GM12891 (cell line): ENCODE results near the gene EEF1AKMT3.
A peak's percentile ranks its signal among the peaks of the same experiment; 100 is the strongest.

Experiments
- DNase-seq: peaks from one replicate; pipeline ENCODE4 v3.0.0; 2011; ENCODE audit warnings: low spot score; ENCODE audit not compliant: insufficient read length
- FAIRE-seq: peaks from 2 replicates; lab custom pipeline; 2011; peaks lifted over from hg19 to GRCh38; lab: Jason Lieb, UNC
- PAX5 ChIP-seq: IDR thresholded peaks from 2 replicates; pipeline ENCODE4 v1.6.1; 2011; ENCODE audit warnings: low read length, moderate library complexity, mild to moderate bottlenecking; ENCODE audit not compliant: insufficient read depth, severe bottlenecking
- POLR2A ChIP-seq: IDR thresholded peaks from 2 replicates; pipeline ENCODE4 v1.6.1; 2011; ENCODE audit warnings: low read depth, low read length, control low read depth
- POLR2AphosphoS5 ChIP-seq: IDR thresholded peaks from 2 replicates; pipeline ENCODE4 v1.6.1; 2011; ENCODE audit warnings: low read depth, low read length, control low read depth
- POU2F2 ChIP-seq: IDR thresholded peaks from 2 replicates; pipeline ENCODE4 v1.6.1; 2011; ENCODE audit warnings: low read depth, mild to moderate bottlenecking, control low read depth, low read length, moderate library complexity
- SPI1 ChIP-seq: IDR thresholded peaks from 2 replicates; pipeline ENCODE4 v1.6.1; 2011; ENCODE audit warnings: low read depth, low read length, control low read depth
- TAF1 ChIP-seq: IDR thresholded peaks from 2 replicates; pipeline ENCODE4 v1.6.1; 2011; ENCODE audit warnings: low read depth, low read length, control low read depth

Gene EEF1AKMT3

DNA sequence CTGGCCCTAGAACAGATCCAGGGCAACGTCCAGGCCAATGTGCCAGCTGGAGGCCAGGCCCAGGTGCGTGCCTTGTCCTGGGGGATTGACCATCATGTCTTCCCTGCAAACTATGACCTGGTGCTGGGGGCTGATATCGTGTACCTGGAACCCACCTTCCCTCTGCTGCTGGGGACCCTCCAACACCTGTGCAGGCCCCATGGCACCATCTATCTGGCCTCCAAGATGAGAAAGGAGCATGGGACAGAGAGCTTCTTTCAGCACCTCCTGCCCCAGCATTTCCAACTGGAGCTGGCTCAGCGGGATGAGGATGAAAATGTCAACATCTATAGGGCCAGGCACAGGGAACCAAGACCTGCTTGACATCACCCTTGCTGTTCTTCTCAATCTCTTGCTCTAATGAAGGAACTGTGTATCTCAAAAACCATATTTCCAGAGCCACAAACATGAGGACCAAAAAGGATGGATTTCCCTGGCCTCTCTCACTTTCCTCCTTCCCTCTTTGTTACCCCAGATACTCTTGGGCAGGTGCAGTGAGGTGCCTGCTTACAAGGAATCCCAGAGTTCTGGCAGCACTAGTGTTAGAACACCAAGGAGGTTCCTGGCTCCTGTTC lies 8.0 kb downstream of the EEF1AKMT3 start:
- TF ChIP-seq PAX5 (no peak), POU2F2 (no peak), POLR2AphosphoS5 (no peak), SPI1 (no peak), POLR2A (no peak), TAF1 (no peak)
- FAIRE-seq (no peak), DNase-seq (no peak)

- no peak for TF ChIP-seq POLR2AphosphoS5
- no peak for TF ChIP-seq POLR2A
- no peak for TF ChIP-seq SPI1
- no peak for TF ChIP-seq PAX5
- DNase-seq, result no peak
- no peak for FAIRE-seq
Observed at GRCh38 chr12:57781244-57781643, 8.8 kb downstream of the EEF1AKMT3 start.

DNA sequence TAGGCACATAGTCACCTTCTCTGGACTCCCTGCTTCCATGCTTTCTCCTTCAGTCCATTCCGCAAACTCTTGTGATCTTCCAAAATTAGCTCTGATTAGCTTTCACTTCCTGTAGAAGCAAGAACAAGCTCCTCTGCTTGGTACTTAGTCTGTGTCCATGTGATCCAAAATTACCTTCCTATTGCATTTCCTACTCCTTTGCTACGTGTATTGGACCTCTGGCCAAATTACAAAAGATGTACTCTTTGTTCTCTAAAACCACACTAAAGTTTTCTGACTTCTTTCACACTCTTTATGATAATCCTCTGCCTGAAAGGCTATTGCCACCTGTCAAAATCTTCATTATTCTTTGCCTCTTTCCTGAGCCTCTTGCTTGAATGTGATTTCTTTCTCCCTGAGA lies 9.4 kb downstream of the EEF1AKMT3 start:
- FAIRE-seq, result no peak
- TF ChIP-seq POLR2AphosphoS5 (no peak), PAX5 (no peak), POLR2A (no peak), SPI1 (no peak), TAF1 (no peak), POU2F2 (no peak)
- no peak for DNase-seq

DNA sequence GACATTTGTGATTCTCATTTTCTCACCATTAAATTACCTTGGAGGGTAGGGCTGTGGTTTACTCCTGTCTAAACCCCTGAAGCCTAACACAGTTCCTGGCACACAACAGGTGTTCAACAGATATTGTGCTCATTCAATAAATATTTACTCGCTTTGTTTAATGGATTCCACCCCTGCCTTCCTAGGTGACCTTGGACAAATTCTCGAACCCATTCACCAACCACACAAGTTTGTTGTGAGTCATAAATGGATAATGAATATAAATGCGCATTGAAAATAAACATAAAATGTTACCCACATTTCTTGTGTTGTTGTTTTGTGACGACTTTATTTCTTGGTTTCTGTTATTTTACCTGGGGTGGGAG lies 9.8 kb downstream of the EEF1AKMT3 start:
- no peak for TF ChIP-seq SPI1
- TF ChIP-seq POU2F2, result no peak
- TF ChIP-seq POLR2A, result no peak
- TF ChIP-seq TAF1, result no peak
- no peak for TF ChIP-seq POLR2AphosphoS5
- no peak for TF ChIP-seq PAX5
- no peak for DNase-seq
- FAIRE-seq, result no peak

- FAIRE-seq, result peak; percentile 95
- TF ChIP-seq SPI1 (0 out of 2 replicates have a peak, but pooled peaks have one; percentile 6), TAF1 (peak; percentile 72), POU2F2 (peak; percentile 85), POLR2A (peak; percentile 90), POLR2AphosphoS5 (peak; percentile 93), PAX5 (peak; percentile 63)
- DNase-seq, result peak; percentile 74
Observed at GRCh38 chr12:57782608-57783465, 10.4 kb downstream of the EEF1AKMT3 start, which contains the start of gene TSFM. TSFM (plus strand) TSS chr12:57782787; CDS start chr12:57782802, 15 bp downstream.

GRCh38 chr12:57783466-57783801 lies 11.0 kb downstream of the EEF1AKMT3 start:
- no peak for DNase-seq
- FAIRE-seq, result no peak
- TF ChIP-seq POU2F2 (no peak), POLR2AphosphoS5 (no peak), TAF1 (no peak)

DNA sequence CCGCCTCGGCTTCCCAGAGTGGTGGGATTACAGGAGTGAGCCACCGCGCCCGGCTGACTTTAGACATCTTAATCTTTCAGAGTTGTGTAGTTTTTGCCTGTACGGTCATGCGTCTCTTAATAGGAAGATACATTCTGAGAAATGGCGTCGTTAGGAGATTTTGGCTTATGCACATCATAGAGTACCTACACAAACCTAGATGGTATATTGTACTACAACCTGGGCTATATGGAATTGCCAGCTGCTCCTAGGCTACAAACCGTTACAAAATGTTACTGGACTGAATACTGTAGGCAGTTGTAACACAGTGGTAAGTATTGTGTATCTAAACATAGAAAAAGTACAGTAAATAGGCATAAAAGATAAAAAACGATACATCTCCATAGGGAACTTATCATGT lies 11.4 kb downstream of the EEF1AKMT3 start:
- TF ChIP-seq POLR2A (no peak), POLR2AphosphoS5 (no peak), PAX5 (no peak), SPI1 (no peak), TAF1 (no peak), POU2F2 (no peak)
- FAIRE-seq (no peak), DNase-seq (no peak)

GRCh38 chr12:57793920-57794319 lies 21.5 kb downstream of the EEF1AKMT3 start:
- DNase-seq (no peak), FAIRE-seq (no peak)
- TF ChIP-seq POU2F2 (no peak), PAX5 (no peak), TAF1 (no peak), POLR2A (no peak), POLR2AphosphoS5 (no peak), SPI1 (no peak)

DNA sequence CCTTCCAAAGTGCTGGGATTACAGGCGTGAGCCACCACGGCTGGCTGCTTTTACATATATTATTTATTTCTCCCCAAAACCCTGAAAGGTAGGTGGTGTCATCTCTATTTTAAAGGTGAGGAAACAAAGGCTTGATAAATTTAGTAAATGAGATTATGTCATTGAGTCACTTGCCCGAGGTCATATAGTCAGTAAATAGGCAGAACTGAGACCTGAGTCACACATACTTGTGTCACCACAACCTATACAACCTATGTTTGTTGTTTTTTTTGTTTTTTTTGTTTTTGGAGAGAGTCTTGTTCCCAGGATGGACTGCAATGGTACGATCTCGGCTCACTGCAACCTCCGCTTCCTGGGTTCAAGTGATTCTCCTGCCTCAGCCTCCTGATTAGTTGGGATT lies 22.9 kb downstream of the EEF1AKMT3 start:
- TF ChIP-seq POU2F2 (no peak), SPI1 (no peak), TAF1 (no peak), PAX5 (no peak), POLR2AphosphoS5 (no peak), POLR2A (no peak)
- DNase-seq (no peak), FAIRE-seq (no peak)
